ENCODE data around the gene OR52K2. TPM values are rescaled to one million over a fixed set of nuclear protein-coding genes. Genes with fewer than 3 reads are reported as not detected.
"Not testable (repeated sequence)": the region's sequence is repeated elsewhere in the genome, so short reads cannot be mapped to it uniquely, and the experiment has no call there.

Gene OR52K2
- total RNA-seq, 1 experiment from 2014 or later, result not detected

DNA sequence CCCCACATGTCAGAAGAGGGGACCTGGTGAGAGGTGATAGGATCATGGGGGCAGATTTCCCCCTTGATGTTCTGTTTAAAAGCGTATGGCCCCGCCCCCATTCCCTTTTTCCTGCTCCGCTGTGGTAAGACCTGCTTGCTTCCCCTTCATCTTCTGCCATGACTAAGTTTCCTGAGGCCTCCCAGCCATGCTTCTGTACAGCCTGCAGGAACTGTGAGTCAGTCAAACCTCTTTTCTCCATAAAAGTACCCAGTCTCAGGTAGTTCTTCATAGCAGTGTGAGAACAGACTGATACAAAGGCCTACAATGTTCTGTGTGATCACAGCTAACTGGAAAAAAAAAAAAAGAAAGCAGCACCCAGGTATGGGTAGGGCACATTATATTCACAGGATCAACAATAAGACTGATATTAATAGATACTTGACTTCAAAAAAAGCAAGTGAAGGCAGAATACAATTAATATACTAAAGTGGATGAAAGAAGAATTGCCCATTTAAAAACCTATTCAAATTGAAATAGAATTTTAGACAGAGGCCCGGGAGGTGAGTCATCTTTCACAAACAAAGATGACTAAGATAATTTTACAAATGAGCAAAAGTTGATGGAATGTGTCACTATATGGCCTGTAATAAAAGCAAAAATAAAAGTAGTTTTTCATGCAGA is 31.6 kb downstream of the OR52K2 start:
- DNase-seq (ENCODE audit: low spot score), result no peak

DNA sequence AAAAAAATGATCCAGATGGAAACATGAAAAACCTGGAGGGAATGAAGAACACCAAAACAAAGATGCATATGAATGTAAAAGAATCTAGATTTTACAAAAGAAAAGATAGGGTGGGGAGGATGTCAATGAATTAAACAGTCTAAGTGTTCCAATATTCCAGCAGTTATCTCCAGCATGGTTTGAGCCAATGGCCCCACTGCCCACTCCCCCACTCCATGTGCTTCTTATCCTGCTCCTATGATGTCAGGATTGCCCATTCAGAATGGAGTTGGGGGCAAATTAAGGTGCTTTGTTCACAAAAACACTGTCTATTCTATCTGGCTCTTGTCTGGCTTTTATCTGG is 32.1 kb downstream of the OR52K2 start:
- DNase-seq (ENCODE audit: low spot score), result no peak

DNA sequence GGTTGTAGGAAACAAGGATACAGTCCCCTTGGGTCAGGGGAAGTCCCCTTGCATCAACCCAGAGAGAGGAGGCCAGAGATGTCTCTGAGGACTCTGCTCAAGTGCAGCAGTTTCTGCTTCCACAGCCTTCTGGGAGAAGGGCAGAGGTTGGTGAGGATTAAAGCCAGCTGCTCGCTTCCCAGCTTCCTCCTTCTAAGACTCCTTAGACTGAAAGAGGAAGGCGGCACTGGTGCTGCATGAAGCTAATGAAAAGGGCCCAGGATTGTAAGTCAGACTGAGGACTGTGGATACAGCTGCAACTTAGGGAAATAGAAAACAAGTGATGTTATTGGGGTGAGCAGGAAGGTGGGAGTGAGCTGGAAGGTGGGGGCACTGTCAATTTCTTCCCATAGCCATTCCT is 33.4 kb downstream of the OR52K2 start, which contains the start of gene OR52K1:
Gene OR52K1 (plus strand): TSS at position 202 of the 400 bp plus-strand sequence. CDS start 6,255 bp downstream, outside the sequence.
- no peak for DNase-seq (ENCODE audit: low spot score)

DNA sequence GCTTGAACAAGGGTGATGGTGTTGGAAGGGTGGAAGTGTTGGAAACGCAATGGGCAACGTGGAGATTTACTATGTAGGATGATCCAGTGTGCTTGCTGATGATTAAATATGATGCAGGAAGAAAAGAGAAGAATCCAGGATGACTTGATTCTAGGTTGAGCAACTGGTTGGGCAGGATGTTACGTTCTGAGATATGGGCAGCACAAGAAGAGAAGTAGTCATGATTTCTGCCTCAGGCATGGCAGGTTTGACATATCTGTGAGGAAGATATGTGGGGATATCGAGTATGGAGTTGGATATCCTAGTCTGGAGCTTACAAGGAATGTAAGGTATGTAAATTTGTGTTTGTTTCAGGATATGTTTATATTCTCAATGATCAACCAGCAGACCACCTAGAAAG is 35.2 kb downstream of the OR52K2 start:
- no peak for DNase-seq (ENCODE audit: low spot score)

DNA sequence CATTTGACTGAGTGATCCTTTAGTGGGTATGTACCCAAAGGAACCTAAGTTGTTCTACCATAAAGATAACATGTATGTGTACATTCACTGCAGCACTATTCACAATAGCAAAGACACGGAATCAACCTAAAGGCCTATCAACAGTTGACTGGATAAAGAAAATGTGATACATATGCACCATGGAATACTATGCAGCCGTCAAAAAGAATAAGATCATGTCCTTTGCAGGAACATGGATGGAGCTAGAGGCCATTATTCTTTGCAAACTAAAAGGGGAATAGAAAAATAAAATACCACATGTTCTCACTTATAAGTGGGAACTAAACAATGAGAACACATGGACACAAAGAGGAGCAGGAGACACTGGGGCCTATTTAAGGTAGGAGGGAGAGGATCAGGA is 42.3 kb downstream of the OR52K2 start:
- DNase-seq (ENCODE audit: low spot score), result not testable (repeated sequence)

DNA sequence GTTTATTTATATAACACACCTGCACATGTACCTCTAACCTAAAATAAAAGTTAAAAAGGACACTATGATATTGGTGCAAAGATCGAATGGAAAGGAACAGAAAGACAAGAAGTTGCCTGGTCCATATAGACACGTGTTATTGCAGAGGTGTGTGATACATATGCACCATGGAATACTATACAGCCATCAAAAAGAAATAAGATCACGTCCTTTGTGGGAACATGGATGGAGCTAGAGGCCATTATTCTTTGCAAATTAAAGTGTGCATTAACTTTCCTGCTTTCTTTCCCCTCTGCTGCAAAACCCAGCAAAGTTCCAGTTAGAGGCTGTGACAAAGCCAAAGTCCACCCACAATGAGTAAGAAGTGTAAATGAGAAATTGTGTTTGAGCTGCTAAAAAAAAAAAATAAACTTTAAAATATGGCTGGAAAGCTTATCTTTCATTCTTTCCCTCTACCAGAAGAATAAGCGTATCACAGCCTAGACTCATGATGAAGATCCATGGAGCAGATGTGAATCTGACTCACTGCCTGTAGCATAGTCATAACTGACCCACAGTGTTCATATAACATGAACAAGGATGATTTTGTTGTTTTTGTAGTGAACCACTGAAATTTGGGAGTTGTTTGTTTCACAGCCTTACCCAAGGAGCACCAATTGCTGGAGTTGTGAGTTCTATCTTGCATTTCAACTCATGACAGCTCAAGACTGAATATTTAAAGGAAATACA is 42.9 kb downstream of the OR52K2 start:
- DNase-seq (ENCODE audit: low spot score), result no peak

DNA sequence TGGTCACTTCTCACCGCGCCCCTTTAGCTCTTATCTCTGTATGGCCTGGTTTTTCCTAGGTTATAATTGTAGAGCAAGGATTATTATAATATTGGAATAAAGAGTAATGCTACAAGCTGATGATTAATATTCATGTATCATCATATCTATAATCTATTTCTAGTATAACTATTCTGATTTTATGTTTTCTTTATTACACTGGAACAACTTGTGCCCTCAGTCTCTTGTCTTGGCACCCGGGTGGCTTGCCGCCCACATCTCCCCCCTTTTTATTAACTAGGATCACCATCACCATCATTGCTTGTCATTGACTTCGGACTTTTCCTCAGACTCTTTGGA is 44.4 kb downstream of the OR52K2 start:
- no peak for DNase-seq (ENCODE audit: low spot score)

DNA sequence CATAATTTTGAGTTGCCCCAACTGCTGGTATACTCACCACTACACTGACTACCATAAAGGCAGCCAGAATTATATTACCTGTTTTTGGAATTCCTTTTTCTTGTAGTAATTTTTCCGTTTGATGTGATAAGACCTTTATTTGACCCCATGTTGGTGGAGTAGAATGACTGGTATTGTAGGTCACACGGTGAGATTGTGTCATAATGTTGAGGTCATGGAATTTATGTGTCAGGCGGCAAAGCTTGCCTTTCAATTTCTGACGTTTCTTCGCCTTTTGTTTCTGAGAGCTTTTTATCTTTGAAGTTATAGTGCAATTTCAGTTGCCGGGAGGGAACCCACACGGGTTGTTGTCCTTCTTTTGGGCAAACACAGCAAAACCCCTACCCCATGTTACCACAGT is 46.4 kb downstream of the OR52K2 start:
- no peak for DNase-seq (ENCODE audit: low spot score)

DNA sequence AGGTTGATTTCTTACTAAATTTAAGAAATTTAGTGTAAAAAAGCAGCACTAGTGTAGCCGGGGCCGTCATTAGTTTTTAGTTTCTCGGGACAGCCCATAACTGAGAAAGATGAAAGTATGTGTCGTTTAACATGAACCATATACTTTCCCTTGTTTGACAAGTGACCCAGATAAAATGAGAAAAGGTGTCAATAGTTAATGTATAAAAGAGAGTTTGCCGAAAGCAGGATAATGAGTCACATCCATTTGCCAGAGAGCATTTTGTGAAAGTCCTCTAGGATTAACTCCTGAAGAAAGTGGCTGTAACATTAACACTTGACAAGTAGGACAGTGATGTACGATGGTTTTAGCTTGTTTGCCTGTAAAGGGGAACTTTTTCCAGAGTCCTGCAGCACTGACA is 46.9 kb downstream of the OR52K2 start:
- no peak for DNase-seq (ENCODE audit: low spot score)

DNA sequence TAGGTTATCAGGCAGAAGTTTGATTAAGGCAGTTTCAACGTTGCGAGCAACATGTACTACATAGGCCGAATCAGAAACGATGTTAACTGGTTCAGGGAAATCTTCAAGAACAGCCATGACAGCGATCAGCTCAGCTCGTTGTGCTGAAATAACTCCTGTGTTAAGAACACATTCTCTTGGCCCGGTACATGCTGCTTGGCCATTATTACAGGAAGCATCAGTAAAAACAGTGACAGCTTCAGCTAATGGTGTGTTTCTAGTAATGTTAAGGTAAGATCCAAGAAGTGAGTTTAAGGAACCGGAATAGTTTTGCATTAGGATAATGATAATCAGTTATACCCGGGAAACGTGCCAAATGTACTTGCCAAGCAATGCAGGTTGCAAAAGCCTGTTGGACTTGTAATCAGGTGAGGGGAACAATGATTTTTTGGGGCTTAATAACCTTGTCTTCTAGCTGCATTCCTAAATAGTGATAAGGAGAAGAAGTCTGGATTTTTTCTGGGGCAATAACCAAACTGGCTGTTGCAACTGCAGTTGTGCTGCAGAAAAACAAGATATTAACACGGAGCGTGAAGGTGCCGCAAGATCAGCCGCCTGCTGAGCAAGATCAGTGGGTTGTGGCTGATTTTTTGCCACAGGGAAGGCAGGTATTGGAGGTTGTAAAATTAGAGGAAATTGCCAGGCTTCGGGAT is 47.6 kb downstream of the OR52K2 start:
- DNase-seq (ENCODE audit: low spot score), result no peak

Other genes starting within 250 kb of the OR52K2 start
- gene OR52B4, start 80.9 kb upstream of the OR52K2 start, total RNA-seq (2014; rRNA removed; shearing (Covaris generic)), result not detected in 2 replicates
- gene TRIM21, start 55.6 kb upstream of the OR52K2 start, total RNA-seq (2014; rRNA removed; shearing (Covaris generic)), result 13.1 and 14.7 TPM in 2 replicates
- not detected in 2 replicates for gene OR52K1, start 33.4 kb downstream of the OR52K2 start, total RNA-seq (2014; rRNA removed; shearing (Covaris generic))
- not detected in 2 replicates for gene OR52M1, start 95.9 kb downstream of the OR52K2 start, total RNA-seq (2014; rRNA removed; shearing (Covaris generic))
- not detected in 2 replicates for gene OR52I2, start 132.4 kb downstream of the OR52K2 start, total RNA-seq (2014; rRNA removed; shearing (Covaris generic))
- not detected in 2 replicates for gene OR52I1, start 144.7 kb downstream of the OR52K2 start, total RNA-seq (2014; rRNA removed; shearing (Covaris generic))
- gene TRIM68, start 158.9 kb downstream of the OR52K2 start, total RNA-seq (2014; rRNA removed; shearing (Covaris generic)), result 3.1 and 3.4 TPM in 2 replicates
- gene OR51D1, start 188.2 kb downstream of the OR52K2 start, total RNA-seq (2014; rRNA removed; shearing (Covaris generic)), result not detected in 2 replicates
- gene OR51E1, start 194.7 kb downstream of the OR52K2 start, total RNA-seq (2014; rRNA removed; shearing (Covaris generic)), result 0.41 and 0.63 TPM in 2 replicates
- 0.20 TPM in 1 of 2 replicates, not detected in the other for gene OR51E2, start 248.6 kb downstream of the OR52K2 start, total RNA-seq (2014; rRNA removed; shearing (Covaris generic))

Measured in HT-29 (cell line).